GM19395 (cell line): ENCODE data around the gene GLRB.
"Not testable (repeated sequence)": the region's sequence is repeated elsewhere in the genome, so short reads cannot be mapped to it uniquely, and the experiment has no call there.

ENCODE experiments used
- ATAC-seq: cut with Tn5 transposase; IDR thresholded peaks from one replicate; pipeline ENCODE4 v1.9.1; 2021; ENCODE audit warnings: mild to moderate bottlenecking, moderate library complexity; ENCODE audit not compliant: unreplicated experiment

GLRB gene

GRCh38 chr4:157075811-157076577 lies at the start of gene GLRB:
Gene GLRB (plus strand): TSS chr4:157076150. CDS start chr4:157078025, 1,875 bp downstream.
- no peak for ATAC-seq

DNA sequence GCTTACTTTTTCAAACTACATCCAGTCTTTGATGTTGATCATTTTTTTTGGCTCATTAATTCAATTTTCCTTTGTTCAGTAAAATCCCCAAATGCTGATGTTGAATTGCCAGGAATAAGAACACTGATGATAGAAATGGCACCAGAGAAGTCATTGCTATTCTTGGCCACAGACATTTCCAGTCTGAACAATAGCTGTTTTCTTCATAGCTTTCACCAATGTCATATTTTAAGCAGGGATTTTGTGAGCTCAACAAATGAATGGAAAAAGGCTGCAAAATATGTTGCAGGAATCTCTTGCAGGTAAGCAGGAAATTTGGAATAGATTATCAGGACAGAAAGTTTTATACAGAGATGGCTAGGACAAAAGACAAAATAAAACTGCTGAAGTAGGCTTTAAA lies 40.5 kb upstream of the GLRB start:
- no peak for ATAC-seq

DNA sequence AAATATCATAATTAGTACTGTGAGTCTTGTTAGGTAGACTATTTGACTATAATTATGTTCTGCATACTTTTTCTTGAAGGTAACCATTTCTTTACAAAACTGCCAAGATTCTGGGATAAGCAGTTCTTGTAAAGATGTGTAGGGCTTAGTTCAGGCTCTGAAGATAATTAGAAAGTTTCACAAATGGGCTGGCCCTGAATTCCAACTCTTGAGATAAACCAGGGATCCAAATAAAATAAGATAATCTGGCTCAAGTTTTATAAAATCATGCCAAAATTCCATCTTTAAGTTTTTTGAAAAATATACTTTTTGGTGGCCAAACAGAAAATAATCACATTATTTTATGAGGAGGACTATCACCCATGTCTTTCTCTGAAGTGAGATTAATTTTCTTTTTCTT lies 35.5 kb upstream of the GLRB start:
- ATAC-seq, result no peak

GRCh38 chr4:157043131-157043530 lies 32.8 kb upstream of the GLRB start:
- no peak for ATAC-seq

DNA sequence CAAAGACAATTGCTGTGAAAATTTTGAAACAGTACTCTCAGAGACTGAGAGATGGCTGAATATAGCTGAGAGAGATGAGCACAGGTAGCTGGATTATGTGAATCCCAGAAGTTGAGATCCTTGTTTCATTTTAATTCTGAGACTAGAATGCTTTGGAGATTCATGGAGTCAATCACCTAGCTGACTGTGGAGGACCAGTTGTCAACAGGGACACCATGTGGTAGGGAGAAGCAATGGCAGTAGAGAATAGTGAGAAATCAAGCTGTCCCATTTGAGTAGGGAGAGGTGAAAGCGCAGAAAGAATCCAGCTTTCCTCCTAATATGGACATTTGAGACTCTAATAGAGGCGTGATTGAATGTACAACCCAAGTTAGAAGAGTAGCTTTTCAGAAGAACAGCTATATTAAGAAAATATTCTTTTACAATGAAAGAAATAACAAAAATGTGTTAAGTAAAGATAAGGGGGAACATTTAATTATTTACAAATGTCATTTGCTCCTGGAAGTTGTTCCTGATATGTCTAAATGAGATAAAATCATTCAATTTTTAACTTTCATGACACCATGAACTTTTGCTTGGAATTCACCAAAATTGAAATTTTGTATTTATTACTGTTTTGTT lies 30.3 kb upstream of the GLRB start:
- ATAC-seq, result peak; percentile 76

GRCh38 chr4:157048248-157048647 lies 27.7 kb upstream of the GLRB start:
- ATAC-seq, result no peak

DNA sequence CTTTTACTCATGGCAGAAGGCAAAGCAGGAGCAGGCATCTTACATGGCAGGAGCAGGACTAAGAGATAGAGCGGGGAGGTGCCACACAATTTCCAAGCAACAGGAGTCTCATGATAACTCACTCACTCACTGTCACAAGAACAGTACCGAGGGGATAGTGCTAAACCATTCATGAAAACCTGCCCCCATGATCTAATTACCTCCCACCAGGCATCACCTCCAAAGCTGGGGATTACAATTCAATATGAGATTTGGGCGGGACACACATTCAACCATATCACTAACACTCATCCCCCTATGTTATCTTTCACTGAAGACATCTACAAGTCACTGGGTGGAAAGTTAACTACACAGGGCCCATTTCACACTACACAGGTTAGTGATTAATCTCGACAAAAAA lies 25.4 kb upstream of the GLRB start:
- no peak for ATAC-seq

DNA sequence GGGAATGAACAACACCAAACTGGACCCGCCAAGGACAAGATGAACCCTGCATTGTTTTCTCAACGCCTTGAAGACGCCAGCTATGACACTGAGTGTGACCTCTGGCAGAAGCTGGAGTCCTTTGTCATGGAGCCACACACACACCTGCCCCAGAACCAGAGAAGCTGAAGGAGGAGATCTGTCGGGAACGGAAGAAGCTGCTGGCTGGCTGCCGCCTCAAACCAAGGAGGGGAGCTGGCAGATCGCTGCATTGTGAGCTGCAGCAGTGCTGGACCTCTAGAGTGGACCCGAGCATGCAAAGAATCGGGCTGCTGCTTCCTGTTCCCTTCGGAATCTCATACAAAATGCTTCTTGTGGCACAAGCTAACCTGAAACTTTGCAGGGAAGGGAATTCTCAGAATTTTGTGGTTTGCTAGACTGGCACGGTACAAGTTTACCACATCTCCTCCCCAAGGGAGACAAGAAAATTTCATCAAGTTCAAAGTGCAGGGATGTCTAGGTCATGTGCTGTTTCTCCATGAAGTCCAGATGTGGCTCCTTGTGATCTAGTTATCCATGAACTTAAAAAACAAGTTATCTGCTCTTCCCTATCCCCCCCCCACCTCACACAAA lies 23.4 kb upstream of the GLRB start:
- no peak for ATAC-seq

DNA sequence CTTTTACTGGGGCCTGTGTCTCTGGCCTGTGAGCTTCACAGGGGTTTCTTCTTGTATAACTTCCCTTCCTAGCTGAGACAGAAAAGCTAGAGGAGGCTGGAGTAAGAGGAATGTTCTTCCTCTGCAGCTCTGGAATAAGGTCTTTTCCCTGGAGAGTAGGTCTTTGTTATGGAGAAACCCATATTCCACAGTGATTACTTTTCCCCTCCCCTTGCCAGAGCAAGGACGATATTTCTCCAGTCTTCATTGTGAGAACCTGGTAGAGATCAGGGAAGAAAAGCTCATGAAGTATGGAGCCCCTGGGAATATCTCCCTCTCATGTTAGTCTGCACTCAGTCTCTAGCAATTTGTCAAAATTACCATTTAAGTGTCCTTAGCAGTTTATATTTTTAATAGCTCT lies 18.7 kb upstream of the GLRB start:
- no peak for ATAC-seq

GRCh38 chr4:157058899-157059298 lies 17.1 kb upstream of the GLRB start:
- ATAC-seq, result not testable (repeated sequence)

- ATAC-seq, result no peak
Observed at GRCh38 chr4:157072002-157072401, 3.9 kb upstream of the GLRB start.

- ATAC-seq, result no peak
Observed at GRCh38 chr4:157075401-157075800, 549 bp upstream of the GLRB start.

DNA sequence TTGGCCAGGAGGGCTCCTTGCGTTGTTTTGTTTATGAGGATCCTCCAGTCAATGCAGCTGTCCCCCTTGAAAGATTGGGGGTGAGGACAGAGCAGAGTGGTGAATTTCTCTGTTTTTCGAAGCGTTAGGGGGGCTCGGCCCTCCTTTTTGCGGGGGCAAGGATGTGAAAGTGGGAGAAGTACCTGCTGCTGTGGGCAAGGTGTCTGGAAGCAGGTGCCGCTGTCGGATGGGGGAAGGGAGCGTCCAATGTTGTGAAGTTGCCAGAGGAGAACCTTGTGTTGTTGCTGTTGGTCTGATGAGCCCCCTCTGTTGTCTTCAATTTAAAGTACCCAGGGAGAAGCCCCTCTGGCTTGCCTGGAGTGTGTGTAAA lies 613 bp downstream of the GLRB start:
- ATAC-seq, result no peak

- no peak for ATAC-seq
Observed at GRCh38 chr4:157079441-157079840, 3.5 kb downstream of the GLRB start.

DNA sequence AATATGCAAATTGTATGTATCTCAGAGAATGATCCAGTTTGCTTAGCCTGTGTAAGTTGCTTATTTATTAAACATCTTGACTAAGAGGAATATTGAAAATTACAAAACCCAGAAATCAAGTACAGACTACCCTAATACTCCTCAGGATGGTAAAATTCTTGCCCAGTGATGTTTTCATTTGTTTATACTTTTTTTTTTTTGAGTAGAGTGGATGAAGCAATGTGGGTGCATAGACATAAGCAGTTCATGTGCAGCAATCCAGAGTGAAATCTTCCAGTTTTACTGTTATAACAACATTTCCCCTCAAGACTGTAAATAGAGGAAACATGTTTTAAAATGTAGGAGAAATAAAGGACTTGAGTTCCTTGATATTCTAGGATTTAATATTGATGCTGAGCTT lies 4.7 kb downstream of the GLRB start:
- ATAC-seq, result no peak

- no peak for ATAC-seq
Observed at GRCh38 chr4:157095716-157096115, 19.8 kb downstream of the GLRB start.

DNA sequence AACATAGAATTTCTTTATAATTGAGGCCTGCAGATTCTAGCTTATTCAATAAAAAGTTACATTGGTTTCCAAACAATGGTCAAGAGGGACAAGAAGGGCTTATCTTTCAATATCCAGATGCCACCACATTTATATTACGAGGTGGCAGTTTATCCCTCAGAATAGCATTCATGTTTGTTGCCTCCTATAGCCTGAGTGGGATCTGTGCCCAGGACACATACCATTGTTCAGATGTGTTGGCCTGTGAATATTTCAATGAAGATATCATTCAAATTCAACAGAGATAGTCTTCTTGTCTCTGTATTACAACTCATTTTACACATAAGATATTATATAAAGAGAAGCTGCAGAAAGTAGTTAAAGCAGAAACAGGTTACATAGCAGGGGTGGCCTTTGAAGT lies 20.5 kb downstream of the GLRB start:
- no peak for ATAC-seq

DNA sequence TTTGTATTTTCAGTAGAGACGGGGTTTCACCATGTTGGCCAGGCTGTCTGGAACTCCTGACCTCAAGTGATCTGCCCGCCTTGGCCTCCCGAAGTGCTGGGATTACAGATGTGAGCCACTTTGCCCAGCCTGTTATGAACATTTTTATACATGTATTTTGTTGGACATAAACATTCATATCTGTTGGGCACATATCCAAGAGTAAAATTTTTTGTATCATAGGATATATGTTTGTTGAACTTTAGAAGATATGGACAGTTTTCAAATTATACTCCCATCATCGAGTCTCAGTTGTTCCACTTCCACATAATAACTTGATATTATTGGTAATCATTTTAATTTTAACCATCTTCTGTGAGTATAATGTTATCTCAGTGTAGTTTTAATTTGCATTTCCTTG lies 23.6 kb downstream of the GLRB start:
- ATAC-seq, result no peak

- ATAC-seq, result no peak
Observed at GRCh38 chr4:157104541-157104940, 28.6 kb downstream of the GLRB start.

- no peak for ATAC-seq
Observed at GRCh38 chr4:157114671-157115070, 38.7 kb downstream of the GLRB start.

DNA sequence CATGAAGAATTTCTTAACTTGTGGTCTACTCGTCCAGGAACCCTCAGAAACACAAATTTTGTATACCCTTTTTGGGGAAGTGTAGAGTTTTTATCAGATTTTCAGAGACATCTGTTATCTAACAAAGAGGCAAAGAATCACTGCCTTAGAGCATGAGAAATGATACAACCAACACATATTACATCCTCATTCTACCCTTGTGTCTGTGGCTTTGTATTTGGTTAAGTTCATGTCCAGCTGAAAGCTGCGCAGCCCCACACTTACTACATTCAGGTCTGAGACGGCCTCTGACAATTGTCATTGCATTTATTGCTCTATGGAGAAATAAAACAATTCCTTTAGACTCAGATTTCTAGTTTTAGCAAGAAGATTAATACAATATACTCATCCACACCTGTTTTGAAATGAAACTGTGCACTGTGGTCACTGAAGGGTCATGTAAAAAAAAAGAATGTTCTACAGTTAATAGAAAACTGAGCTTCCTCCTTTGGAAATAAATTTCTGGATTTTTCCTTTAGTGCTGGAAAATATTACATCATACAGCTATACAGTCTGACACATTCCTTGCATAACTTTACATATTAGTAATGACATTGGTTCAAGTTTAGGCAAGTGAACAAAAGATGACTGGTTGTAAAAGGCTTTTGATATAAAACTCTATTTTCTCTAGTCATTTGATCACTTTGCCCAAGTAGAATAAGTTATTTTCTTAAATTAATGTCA lies 39.8 kb downstream of the GLRB start:
- no peak for ATAC-seq

DNA sequence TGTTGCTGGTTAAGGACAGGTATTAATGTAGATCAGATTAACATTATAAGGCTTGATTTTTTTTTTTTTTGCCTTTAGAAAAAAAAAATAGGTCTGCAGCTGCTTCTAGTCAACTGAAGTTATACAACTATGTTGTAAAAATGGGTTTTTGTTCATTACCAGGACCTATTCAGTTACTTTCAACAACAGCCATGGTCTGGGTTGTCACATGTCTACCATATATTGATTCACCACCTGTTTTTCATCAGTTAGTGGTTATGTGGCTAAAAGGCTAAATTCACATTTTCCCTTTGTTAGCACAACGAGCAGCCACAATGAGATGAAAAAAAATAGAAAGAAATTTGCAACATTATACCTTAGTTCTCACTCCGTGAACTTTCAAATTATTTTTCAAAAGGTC lies 45.5 kb downstream of the GLRB start:
- no peak for ATAC-seq
